OCI-LY1 (cell line): ENCODE results near the gene FGF10.

ENCODE experiments used
- H2AFZ ChIP-seq: fragments of 200-600 bp; sonication (generic), shearing (Covaris generic); 2 replicates; pipeline ENCODE4 v1.6.0; 2014; ENCODE audit warnings: antibody characterized with exemption, mild to moderate bottlenecking, low read length
- H3F3A ChIP-seq: fragments of 200-600 bp; sonication (generic), shearing (Covaris generic); 2 replicates; pipeline ENCODE4 v1.6.0; 2014; ENCODE audit warnings: mild to moderate bottlenecking, antibody characterized with exemption, low read length, moderate library complexity; ENCODE audit not compliant: insufficient read depth
- H3K27ac ChIP-seq: fragments of 200-600 bp; sonication (generic); 2 replicates; pipeline ENCODE4 v1.5.1; 2014; ENCODE audit warnings: low read length, mixed run types, mild to moderate bottlenecking, low read depth; ENCODE audit not compliant: poor library complexity, severe bottlenecking
- H3K27me3 ChIP-seq: fragments of 200-600 bp; sonication (generic); 2 replicates; pipeline ENCODE4 v1.6.0; 2014; ENCODE audit warnings: antibody characterized with exemption, mild to moderate bottlenecking, low read length, moderate library complexity; ENCODE audit not compliant: insufficient read depth
- H3K36me3 ChIP-seq: fragments of 200-600 bp; sonication (generic); 2 replicates; pipeline ENCODE4 v1.6.1; 2014; ENCODE audit warnings: mild to moderate bottlenecking, antibody characterized with exemption, low read length, moderate library complexity, mixed read lengths; ENCODE audit not compliant: insufficient read depth
- H3K4me1 ChIP-seq: fragments of 200-600 bp; sonication (generic); 2 replicates; pipeline ENCODE4 v1.5.1; 2014; ENCODE audit warnings: mild to moderate bottlenecking, low read length, moderate library complexity; ENCODE audit not compliant: insufficient read depth, severe bottlenecking
- H3K4me2 ChIP-seq: fragments of 200-600 bp; sonication (generic), shearing (Covaris generic); 2 replicates; pipeline ENCODE4 v1.6.1; 2014; ENCODE audit warnings: low read length
- H3K4me3 ChIP-seq: fragments of 200-600 bp; sonication (generic); 2 replicates; pipeline ENCODE4 v1.5.1; 2014; ENCODE audit warnings: low read length, low read depth, mild to moderate bottlenecking, mixed read lengths; ENCODE audit not compliant: poor library complexity, severe bottlenecking
- H3K79me2 ChIP-seq: fragments of 200-600 bp; shearing (Covaris generic); 2 replicates; pipeline ENCODE4 v1.6.1; 2016; ENCODE audit warnings: mixed run types, low read length, mixed read lengths; ENCODE audit not compliant: insufficient read depth
- H3K9ac ChIP-seq: fragments of 200-600 bp; sonication (generic), shearing (Covaris generic); 2 replicates; pipeline ENCODE4 v1.6.1; 2014; ENCODE audit warnings: mild to moderate bottlenecking, low read length, mixed read lengths
- H3K9me2 ChIP-seq: fragments of 200-600 bp; sonication (generic), shearing (Covaris generic); 2 replicates; pipeline ENCODE4 v1.6.1; 2014; ENCODE audit warnings: low read depth, mild to moderate bottlenecking, low read length, mixed read lengths
- H3K9me3 ChIP-seq: fragments of 200-600 bp; shearing (Covaris generic); 2 replicates; pipeline ENCODE4 v1.6.1; 2014; ENCODE audit warnings: low read length, mixed read lengths
- H4K20me1 ChIP-seq: fragments of 200-600 bp; sonication (generic), shearing (Covaris generic); 2 replicates; pipeline ENCODE4 v1.6.0; 2016; ENCODE audit warnings: mild to moderate bottlenecking, low read length; ENCODE audit not compliant: insufficient read depth
- CTCF ChIP-seq: fragments of 200-600 bp; sonication (generic), shearing (Covaris generic); IDR thresholded peaks from 2 replicates; pipeline ENCODE4 v1.5.1; 2017; ENCODE audit warnings: mild to moderate bottlenecking, antibody characterized with exemption, low read length, moderate library complexity, mixed read lengths
- EZH2 ChIP-seq: fragments of 200-600 bp; sonication (generic), shearing (Covaris generic); IDR thresholded peaks from 2 replicates; pipeline ENCODE4 v1.8.0; 2017; ENCODE audit warnings: borderline replicate concordance, mixed run types, mild to moderate bottlenecking, antibody characterized with exemption, low read length, moderate library complexity, mixed read lengths

The FGF10 gene

GRCh38 chr5:44345871-44346270 is 43.3 kb downstream of the FGF10 start:
- Histone ChIP-seq H3K4me2 (no peak overlapping the region), H3K4me1 (no peaks in the 10 kb centered on the region), H3K9me2 (no peaks in the 10 kb centered on the region), H3K36me3 (no peaks in the 10 kb centered on the region), H3K27me3 (no peaks in the 10 kb centered on the region), H4K20me1 (no peaks in the 10 kb centered on the region), H3F3A (no peaks in the 10 kb centered on the region), H3K27ac (no peak overlapping the region), H2AFZ (no peak overlapping the region), H3K4me3 (no peak overlapping the region), H3K79me2 (no peaks in the 10 kb centered on the region), H3K9me3 (no peaks in the 10 kb centered on the region), H3K9ac (no peak overlapping the region)
- TF ChIP-seq CTCF = no peak
- TF ChIP-seq EZH2 = no peak

- Histone ChIP-seq H3K4me1 (no peaks in the 10 kb centered on the region), H3K9me3 (no peaks in the 10 kb centered on the region), H3K27me3 (no peaks in the 10 kb centered on the region), H3F3A (no peaks in the 10 kb centered on the region), H3K9ac (no peak overlapping the region), H3K79me2 (no peaks in the 10 kb centered on the region), H3K4me3 (no peak overlapping the region), H3K36me3 (no peaks in the 10 kb centered on the region), H4K20me1 (no peaks in the 10 kb centered on the region), H2AFZ (no peak overlapping the region), H3K9me2 (no peaks in the 10 kb centered on the region), H3K27ac (no peak overlapping the region), H3K4me2 (no peak overlapping the region)
- no peak for TF ChIP-seq EZH2
- no peak for TF ChIP-seq CTCF
These were observed 52.5 kb downstream of the FGF10 start for GRCh38 chr5:44336708-44337107.

- no peaks in the 10 kb centered on the region for H3K79me2 ChIP-seq
- H3K9me3 ChIP-seq = no peaks in the 10 kb centered on the region
- no peaks in the 10 kb centered on the region for H3K9me2 ChIP-seq
- no peaks in the 10 kb centered on the region for H3F3A ChIP-seq
- H3K4me3 ChIP-seq = no peak overlapping the region
- no peaks in the 10 kb centered on the region for H4K20me1 ChIP-seq
- no peak overlapping the region for H2AFZ ChIP-seq
- H3K27me3 ChIP-seq = no peaks in the 10 kb centered on the region
- H3K4me2 ChIP-seq = no peak overlapping the region
- H3K27ac ChIP-seq = no peak overlapping the region
- H3K9ac ChIP-seq = no peak overlapping the region
- TF ChIP-seq CTCF = no peak
- no peak for TF ChIP-seq EZH2
- H3K36me3 ChIP-seq = no peaks in the 10 kb centered on the region
- H3K4me1 ChIP-seq = no peaks in the 10 kb centered on the region
These were observed 54.6 kb downstream of the FGF10 start for GRCh38 chr5:44334622-44335021.
